Measurements from ENCODE around the gene SLC25A38.
"Not testable (repeated sequence)": the region's sequence is repeated elsewhere in the genome, so short reads cannot be mapped to it uniquely, and the experiment has no call there.

SLC25A38 gene, protein sequence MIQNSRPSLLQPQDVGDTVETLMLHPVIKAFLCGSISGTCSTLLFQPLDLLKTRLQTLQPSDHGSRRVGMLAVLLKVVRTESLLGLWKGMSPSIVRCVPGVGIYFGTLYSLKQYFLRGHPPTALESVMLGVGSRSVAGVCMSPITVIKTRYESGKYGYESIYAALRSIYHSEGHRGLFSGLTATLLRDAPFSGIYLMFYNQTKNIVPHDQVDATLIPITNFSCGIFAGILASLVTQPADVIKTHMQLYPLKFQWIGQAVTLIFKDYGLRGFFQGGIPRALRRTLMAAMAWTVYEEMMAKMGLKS

DNA sequence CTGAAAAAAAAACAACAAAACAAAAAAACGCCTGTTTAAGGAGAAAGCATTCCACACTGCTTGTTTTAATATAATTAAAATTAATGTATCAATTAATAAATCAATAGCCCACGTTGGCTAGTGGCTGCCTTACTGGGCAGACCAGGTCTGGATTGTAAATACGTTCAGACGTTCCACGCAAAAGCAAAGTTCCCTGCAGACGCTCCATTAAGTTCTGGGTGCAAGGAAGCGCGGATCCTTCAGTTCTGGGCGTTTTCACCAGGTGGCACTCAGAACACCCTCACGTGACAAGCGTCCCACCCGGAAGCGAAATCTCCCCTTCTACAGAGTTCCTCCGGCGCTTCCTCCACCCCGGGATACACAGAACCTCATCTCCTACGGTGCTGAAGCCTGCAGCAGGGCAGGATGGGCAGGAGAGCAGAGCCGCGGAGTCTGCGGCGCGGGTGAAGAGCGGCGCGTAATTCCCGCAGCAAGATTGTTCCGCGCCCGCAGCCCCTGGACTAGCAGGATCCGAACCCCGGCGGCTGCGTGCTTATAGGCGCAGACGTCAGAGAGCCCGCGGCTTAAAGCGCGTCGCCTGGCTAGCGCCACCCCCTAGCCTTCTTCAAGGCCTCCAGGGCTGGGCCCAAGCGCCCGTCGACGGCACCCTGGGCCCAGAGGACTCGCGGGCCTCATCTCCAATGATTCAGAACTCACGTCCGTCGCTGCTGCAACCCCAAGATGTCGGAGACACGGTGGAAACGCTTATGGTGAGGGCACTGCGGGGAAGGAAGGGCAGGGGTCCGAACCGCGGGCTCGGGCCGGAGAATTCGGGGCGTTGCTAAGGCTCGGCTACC lies at the start of gene SLC25A38:
TSS of gene SLC25A38 (plus strand) at position 326 of the 836 bp plus-strand sequence. CDS start at position 681, 355 bp downstream.
- DNase-seq (ENCODE audit: low read depth): peak; percentile 54

DNA sequence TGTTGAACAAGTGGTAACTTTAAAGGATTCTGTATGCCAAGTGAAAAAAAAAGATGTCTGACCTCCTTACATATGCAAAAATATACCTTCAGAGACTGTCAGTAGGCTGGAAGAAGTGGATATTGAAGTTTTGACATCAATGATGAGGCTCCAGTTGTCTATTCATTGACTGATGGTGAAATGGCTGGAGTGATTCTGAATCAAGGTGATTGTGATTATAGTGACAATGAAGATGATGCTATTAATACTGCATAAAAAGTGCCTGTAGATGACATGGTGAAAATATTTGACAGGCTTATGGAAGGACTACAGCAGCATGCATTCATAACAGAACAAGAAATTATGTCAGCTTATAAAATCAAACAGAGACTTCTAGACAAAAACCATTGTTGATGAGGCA lies 49.6 kb upstream of the SLC25A38 start:
- DNase-seq (ENCODE audit: low read depth): no peak

DNA sequence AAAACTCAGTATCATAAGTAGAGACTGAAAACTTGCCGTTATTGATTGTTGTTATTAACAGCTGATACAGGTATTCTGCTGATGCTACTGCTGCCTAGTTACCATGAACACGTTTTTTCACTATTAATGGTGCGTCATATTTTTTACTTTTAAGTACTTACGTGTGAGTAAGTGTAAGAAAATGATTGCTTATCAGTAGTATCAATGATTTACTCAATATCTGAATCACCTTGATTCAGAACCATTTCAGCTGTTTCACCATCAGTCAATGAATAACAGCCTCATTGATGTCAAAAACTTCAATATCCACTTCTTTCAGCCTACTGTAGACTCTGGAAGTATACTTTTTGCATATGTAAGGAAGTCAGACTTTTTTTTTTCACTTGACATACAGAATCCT lies 49.0 kb upstream of the SLC25A38 start:
- DNase-seq (ENCODE audit: low read depth): no peak

DNA sequence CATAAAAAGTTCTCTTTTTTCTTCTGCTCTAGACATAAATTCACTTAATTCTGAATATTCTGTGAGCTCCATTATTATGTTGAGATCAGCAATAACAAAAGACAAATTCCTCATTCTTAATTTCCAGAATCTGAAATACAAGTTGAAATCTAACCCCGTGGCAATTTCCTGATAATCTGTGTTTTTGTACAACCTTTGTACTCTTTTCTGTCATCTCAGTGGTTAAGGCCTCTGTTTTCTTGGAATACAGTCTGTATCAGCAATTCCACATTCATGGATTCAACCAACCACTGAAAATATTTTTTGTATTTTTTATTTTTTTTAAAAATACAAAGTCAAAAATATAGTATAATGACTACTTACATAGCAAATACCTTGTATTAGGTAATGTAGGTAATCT lies 45.0 kb upstream of the SLC25A38 start:
- no peak for DNase-seq (ENCODE audit: low read depth)

DNA sequence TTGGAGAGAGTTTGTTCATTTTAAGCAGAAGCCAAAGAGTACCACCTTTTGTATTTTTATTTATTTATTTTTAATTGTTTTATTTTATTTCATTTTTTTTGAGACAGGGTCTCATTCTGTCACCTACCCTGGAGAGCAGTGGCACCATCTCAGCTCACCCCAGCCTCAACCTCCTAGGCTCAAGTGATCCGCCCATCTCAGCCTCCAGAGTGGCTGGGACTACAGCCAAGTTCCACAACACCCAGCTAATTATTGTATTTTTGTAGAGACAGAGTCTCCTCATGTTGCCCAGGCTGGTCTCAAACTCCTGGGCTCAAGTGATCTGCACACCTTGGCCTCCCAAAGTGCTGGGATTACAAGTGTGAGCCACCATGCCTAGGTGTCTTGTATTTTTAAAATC lies 44.1 kb upstream of the SLC25A38 start:
- no peak for DNase-seq (ENCODE audit: low read depth)

DNA sequence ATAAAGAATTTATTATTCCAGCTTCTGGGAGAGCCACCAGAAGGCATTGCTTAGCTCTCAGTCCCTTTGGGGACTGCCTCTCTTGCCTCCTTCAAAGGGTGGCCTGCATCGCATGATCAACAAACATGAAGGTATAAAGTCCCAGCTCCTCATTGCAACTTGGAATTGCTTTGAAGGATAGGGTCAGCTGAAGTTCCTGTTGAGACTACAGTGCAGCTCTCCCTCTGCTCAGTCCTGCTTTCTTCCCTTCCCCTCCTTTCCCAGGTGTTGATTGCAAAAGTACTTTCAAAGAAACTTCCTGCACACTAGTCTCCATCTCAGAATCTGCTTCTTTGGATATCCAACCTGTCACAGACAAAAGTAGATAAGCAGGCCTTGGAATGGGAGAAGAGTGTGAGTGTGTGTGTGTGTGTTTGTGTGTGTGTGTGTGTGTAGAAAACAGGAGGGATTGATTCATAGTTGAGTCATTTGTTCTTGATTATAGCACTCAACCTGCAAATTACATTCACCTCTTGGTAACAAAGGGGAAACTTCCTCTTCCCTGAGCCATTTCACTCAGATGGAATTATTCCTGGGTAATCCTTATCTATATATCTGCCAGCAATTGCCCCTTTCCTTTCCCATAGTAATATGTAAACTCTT lies 40.0 kb upstream of the SLC25A38 start:
- DNase-seq (ENCODE audit: low read depth): no peak

DNA sequence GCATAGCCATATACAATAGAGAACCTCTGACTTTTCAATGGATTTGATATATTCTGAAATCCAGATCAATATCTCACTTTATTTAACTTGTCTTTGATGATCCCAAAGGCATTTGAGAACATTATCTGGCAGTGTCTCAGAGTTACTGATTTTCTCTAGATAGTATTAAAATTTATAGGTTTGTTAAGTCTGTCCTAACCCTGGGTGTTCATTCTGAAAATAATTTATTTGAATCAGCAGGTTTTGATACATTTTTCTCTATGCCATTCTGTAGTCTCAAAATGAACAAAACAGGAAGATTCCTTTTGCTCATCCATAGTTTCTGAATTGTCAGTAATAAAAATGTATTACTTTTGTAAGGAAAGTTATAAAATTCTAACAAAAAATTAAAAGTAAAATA lies 39.4 kb upstream of the SLC25A38 start:
- no peak for DNase-seq (ENCODE audit: low read depth)

DNA sequence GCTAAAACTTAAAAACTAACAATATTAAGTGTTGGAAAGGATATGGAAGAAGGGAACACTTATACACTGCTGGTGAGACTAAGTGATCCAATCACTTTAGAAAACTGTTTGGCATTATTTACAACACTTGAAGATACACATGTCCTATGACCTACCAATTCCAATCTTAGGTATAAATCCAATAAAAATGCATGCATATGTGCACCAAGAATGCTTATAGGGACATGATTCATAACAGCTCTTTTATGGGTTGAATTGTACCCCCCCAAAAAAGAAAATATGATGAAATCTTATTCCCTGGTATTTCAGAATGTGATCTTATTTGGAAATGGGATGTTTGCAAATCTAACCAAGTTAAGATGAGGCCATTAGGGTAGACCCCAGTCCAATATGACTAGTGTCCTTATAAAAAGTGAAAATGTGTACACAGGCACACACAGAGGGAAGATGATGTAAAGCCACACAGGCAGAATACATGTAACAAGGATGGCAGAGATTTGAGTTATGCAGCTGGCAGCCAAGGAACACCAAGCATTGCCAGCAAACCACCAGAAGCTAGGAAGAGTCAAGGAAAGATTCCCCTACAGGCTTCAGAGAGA lies 38.3 kb upstream of the SLC25A38 start:
- no peak for DNase-seq (ENCODE audit: low read depth)

DNA sequence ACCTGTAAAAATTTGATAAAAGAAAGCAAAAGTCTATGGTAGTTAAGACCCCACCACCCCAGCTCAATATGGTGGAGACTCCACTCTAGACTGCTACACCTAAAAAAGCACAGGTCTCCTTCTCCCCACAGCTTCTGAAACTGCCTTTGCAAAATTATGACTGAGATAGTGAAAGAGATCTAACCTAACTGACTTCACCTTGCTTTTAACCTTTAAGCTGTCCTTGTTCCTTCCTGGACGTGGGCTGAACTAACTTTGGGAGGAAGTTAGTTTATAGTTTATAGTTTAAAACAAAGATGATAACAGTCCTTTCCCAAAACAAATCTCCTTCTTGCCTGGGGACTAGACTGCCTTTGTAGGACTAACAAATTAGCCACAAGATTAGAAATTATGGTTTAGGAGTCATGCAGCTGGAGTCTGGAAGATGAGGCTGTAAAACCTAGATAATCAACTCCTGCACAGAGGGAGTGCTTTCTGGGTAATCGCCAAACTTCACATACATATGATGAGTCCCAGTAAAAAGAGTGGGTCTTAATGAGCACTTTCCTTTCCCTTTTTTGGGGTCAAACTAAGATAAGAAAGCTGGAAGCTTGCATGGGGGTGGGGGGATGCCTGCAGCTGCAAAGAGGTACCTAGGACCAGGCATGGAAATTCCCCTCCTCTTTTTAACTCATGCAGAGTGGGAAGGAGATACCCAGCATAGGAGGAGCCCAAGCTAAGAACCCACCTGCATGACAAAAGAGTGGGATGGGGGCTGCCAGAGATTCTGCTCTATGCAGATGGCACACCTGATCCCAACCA lies 36.2 kb upstream of the SLC25A38 start:
- DNase-seq (ENCODE audit: low read depth): no peak

DNA sequence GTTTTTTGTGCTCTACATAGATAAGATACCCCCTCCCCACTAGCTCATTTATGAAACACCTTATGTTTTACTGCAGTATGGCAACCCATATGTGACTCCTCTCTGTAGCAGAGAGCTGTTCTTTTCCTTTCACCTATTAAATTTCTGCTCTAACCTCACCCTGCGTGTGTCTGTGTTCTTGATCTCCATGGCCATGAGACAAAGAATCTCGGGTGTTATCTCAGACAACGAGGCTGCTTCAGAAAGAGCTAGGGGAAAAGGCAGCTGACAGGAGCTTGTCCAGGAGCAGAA lies 35.6 kb upstream of the SLC25A38 start:
- DNase-seq (ENCODE audit: low read depth): no peak

DNA sequence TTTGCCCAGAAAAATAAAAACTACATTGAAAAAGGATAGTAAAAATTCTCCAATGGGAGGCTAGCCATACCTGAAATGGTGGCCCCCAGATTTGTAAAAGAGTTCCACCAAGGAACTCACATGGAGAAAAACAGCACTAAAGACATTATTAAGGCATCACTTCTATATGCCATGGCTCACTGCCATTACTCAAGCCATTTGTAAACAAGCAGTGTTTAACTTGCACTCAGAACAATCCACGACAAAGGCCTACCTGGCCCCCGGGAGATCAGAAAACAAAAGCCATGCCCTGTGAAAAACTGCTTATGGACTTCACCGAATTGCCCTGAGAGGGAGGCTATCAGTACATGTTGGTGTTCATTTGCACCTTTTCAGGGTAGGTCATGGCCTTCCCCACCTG lies 34.1 kb upstream of the SLC25A38 start:
- DNase-seq (ENCODE audit: low read depth): no peak

DNA sequence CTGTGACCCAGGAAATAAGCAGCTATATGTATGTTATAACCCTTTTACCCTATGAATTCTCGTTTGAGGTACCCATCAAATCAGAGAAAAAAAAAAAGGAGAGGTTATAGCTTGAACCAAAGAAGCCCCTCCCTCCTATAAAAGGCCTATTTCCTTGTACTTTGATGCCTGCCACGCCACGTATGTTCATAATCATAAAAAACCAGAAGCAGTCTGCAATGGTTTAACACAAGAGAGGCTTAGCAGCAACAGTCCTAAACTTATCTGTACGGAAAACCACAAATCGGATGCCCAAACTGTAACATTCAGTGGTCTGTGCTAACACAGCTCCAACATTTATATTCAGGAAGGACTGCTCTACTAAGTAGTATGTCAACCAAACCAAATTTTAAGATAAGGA lies 32.5 kb upstream of the SLC25A38 start:
- no peak for DNase-seq (ENCODE audit: low read depth)

DNA sequence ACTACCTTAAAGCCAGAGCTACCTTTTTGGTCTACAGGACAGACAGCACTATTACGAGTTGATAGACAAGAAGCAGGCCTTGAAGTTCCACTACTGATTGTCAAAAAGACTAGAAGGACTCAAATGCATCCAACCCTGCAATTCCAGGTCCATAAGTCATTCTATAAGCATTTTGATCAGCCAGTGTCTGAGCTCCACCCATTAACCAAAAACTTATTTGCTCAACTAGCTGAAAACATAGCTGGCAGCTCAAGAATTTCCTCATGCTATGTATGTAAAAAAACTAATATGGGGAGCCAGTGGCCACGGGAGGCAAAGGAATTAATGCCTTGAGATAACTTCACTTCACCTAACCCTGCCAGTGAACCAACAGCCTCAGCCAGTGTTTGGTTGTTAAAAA lies 32.0 kb upstream of the SLC25A38 start:
- not testable (repeated sequence) for DNase-seq (ENCODE audit: low read depth)

DNA sequence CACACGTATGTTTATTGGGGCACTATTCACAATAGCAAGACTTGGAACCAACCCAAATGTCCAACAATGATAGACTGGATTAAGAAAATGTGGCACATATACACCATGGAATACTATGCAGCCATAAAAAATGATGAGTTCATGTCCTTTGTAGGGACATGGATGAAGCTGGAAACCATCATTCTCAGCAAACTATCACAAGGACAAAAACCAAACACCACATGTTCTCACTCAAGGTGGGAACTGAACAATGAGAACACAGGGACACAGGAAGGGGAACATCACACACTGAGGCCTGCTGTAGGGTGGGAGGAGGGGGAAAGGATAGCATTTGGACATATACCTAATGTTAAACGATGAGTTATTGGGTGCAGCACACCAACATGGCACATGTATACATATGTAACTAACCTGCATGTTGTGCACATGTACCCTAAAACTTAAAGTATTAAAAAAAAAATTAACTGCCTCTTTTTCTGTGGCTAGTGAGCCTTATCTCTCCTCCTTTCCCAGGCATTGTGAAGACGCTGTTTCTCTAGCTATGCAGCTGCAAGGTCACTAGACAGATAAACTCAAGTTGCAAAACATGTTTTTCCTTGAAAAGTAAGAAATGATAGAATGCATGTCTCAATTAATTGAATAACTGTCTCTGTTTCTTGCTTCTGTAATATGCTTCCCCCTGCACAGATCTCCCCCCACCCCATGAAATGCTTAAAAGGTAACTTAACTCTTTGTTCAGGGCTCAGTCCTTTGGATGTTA lies 29.8 kb upstream of the SLC25A38 start:
- DNase-seq (ENCODE audit: low read depth): not testable (repeated sequence)

DNA sequence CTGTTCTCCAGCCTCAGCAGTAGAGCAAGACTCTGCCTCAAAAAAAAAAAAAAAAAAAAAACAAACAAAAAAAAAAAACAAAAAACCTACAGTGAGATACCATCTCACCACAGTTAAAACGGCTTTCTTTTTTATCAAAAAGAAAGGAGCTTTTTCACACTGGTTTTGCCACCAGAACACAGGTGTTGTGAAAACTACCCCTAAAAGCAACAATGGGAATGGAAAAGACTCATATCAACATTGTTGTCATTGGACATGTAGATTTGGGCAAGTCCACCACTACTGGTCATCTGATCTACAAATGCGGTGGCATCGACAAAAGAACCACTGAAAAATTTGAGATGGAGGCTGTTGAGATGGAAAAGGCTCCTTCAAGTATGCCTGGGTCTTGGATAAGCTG lies 24.8 kb upstream of the SLC25A38 start:
- no peak for DNase-seq (ENCODE audit: low read depth)

DNA sequence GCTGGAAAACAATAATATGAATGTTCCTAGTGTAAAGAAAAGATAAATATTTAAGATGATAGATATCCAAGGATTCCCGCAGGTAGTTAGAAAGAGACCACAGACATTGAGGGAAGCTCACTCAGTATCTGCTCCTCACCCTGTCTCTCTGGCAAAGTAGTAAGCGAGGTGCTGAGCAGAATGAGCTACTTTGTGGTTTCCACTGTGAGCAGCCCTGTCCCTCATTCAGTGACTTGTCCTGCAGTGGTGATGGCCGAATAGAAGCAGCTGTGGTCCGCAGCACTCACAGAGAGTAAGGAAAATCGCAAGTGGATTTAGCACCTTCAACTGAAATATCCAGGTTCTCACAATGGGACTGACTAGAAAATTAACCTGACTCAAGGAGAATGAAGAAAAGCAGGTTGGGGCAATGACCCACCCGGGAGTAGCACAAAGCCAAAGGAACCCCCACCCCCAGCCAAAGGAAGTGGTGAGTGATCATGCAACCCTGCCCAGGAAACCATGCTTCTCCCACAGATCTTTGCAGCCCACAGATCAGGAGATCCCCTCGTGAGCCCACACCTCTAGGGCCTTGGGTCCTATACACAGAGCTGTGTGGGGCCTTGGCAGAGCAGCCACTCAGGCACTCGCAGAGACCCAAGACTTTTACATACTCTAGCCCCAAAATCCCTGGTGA lies 21.8 kb upstream of the SLC25A38 start:
- peak; percentile 19 for DNase-seq (ENCODE audit: low read depth)

DNA sequence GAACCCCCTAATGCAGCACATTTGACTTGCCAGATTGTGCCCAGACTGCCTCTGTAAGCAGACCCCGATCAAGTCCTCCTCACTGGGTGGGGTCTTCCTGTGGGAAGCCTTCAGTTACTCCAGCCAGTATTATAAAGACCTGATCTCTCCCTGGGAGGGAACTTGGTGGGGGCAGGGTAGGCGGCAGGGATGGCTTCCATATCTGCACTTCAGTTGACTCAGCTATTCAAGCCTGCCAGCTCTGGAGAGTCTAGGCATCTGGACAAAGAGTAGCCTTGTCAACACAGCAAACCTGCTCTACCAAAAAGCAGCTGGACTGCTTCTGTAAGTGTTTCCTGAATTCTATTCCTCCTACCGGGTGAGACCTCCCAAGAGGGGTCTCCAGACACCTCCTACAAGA lies 21.0 kb upstream of the SLC25A38 start:
- no peak for DNase-seq (ENCODE audit: low read depth)

DNA sequence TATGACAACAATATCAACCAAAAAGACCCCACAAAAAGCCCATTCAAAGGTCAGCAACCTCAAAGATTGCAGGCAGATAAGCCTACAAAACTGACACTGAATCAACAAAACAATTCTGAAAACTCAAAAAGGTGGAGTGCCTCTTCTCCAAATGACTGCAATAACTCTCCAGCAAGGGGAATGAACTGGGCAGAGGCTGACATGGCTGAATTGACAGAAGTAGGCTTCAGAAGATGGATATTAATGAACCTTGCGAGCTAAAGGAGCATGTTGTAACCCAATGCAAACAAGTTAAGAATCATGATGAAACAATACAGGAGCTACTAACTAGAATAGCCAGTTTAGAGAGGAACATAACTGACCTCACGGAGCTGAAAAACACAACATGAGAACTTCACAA lies 20.4 kb upstream of the SLC25A38 start:
- no peak for DNase-seq (ENCODE audit: low read depth)

DNA sequence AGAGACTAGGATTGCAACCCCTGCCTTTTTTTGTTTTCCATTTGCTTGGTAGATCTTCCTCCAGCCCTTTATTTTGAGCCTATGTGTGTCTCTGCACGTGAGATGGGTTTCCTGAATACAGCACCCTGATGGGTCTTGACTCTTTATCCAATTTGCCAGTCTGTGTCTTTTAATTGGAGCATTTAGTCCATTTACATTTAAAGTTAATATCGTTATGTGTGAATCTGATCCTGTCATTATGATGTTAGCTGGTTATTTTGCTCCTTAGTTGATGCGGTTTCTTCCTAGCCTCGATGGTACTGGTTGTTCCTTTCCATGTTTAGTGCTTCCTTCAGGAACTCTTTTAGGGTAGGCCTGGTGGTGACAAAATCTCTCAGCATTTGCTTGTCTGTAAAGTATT lies 12.7 kb upstream of the SLC25A38 start:
- DNase-seq (ENCODE audit: low read depth): not testable (repeated sequence)

DNA sequence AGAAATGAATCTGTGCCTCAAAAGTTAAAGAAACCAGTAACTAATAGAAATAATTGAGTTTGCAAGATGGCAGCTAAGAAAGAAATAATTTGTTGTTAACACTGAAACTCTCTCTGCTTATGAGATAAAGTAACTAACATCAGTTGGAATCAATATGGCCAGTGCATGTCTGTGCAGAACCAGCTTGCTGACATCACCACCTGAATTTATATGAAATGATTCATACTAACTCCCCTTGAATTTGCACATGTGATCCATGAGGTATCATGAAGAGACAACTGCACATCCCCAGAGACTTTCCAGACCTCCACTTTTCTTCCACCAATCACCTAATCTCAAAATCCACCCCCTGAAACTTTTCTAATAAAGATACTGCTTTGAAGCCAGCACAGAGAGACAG lies 10.3 kb upstream of the SLC25A38 start:
- no peak for DNase-seq (ENCODE audit: low read depth)

Measured in stimulated activated CD8-positive, alpha-beta memory T cell treated with anti-CD3 and anti-CD28 coated beads, Interleukin-7, amount 100 ng/mL, for 24 hours (primary cell).